PC-9 (cell line): ENCODE measurements around the gene ADCY4. TPM values are rescaled to one million over a fixed set of nuclear protein-coding genes. Genes with fewer than 3 reads are reported as not detected.

ENCODE experiments used
- BruUV-seq: library from RNA; stranded (reverse); fragments of 400-500 nt; replicated peaks from 2 replicates; lab custom pipeline; 2021; lab: Mats Ljungman, UMichigan
- CTCF ChIA-PET: fragments of 300-600 bp; sonication (Branson Sonifier 250); formaldehyde crosslinking; loops from one replicate; lab custom pipeline; 2022; ENCODE audit warnings: antibody characterized with exemption; lab: Charles Lee
- POLR2A ChIA-PET: fragments of 300-600 bp; sonication (Branson Sonifier 250); formaldehyde crosslinking; loops from one replicate; lab custom pipeline; 2022; ENCODE audit warnings: antibody characterized with exemption; ENCODE audit not compliant: unreplicated experiment; lab: Charles Lee
- DNase-seq, 2 experiments: peaks; one replicate each; pipeline versions ENCODE4 v3.0.0 to v3.0.0-alpha.2; 2015 to 2022; ENCODE audit warnings: mixed read lengths in 1 of 2
- H2AFZ ChIP-seq: fragments of 200-600 bp; sonication (generic); 2 replicates; pipeline ENCODE4 v1.8.1; 2017; ENCODE audit warnings: antibody characterized with exemption
- H3F3A ChIP-seq: fragments of 200-600 bp; sonication (generic); 2 replicates; pipeline ENCODE4 v1.8.1; 2017; ENCODE audit warnings: antibody characterized with exemption, mild to moderate bottlenecking, low read depth; ENCODE audit not compliant: insufficient read depth
- H3K27ac ChIP-seq: fragments of 200-600 bp; sonication (generic); 2 replicates; pipeline ENCODE4 v1.6.1; 2016; ENCODE audit warnings: mixed run types
- H3K27me3 ChIP-seq: fragments of 200-600 bp; sonication (generic); 2 replicates; pipeline ENCODE4 v1.6.1; 2016; ENCODE audit warnings: low read depth, mixed run types; ENCODE audit not compliant: insufficient read depth
- H3K36me3 ChIP-seq: fragments of 200-600 bp; sonication (generic); 2 replicates; pipeline ENCODE4 v1.6.1; 2016; ENCODE audit warnings: low read depth, mixed run types
- H3K4me1 ChIP-seq: fragments of 200-600 bp; sonication (generic); replicated peaks from 2 replicates; pipeline ENCODE4 v1.6.1; 2016; ENCODE audit warnings: mixed run types; ENCODE audit not compliant: insufficient read depth
- H3K4me2 ChIP-seq: fragments of 200-600 bp; sonication (generic); 2 replicates; pipeline ENCODE4 v1.6.1; 2017; ENCODE audit warnings: mixed run types
- H3K4me3 ChIP-seq: fragments of 200-600 bp; sonication (generic); 2 replicates; pipeline ENCODE4 v1.6.1; 2016; ENCODE audit warnings: mixed run types
- H3K79me2 ChIP-seq: fragments of 200-600 bp; sonication (generic); 2 replicates; pipeline ENCODE4 v1.6.1; 2017; ENCODE audit warnings: low read depth, mixed run types
- H3K9me2 ChIP-seq: fragments of 200-600 bp; sonication (generic); 2 replicates; pipeline ENCODE4 v1.8.1; 2017; ENCODE audit warnings: mild to moderate bottlenecking; ENCODE audit not compliant: insufficient read depth
- H3K9me3 ChIP-seq: fragments of 200-600 bp; sonication (generic); 2 replicates; pipeline ENCODE4 v1.8.1; 2016; ENCODE audit warnings: low read depth; ENCODE audit not compliant: insufficient read depth
- H4K20me1 ChIP-seq: fragments of 200-600 bp; sonication (generic); 2 replicates; pipeline ENCODE4 v1.8.1; 2017; ENCODE audit not compliant: insufficient read depth
- EZH2 ChIP-seq: fragments of 200-600 bp; sonication (generic); IDR thresholded peaks from 2 replicates; pipeline ENCODE4 v1.8.0; 2017; ENCODE audit warnings: antibody characterized with exemption, low read depth
- intact Hi-C: fragments of 100-400 bp; cut with micrococcal nuclease; formaldehyde crosslinking; loops from one replicate; pipeline ENCODE4 v1.10.0; 2022; ENCODE audit not compliant: unreplicated experiment
- total RNA-seq: library from RNA; stranded (reverse); gene quantifications from 2 replicates; pipeline ENCODE4 v1.2.3, GENCODE V29; 2021
- TF ChIP-seq, protein P1 (sequence below): fragments of 200-600 bp; sonication (generic); conservative IDR thresholded peaks from 2 replicates; pipeline ENCODE4 v1.6.1; 2017; ENCODE audit warnings: mixed run types, antibody characterized with exemption, mild to moderate bottlenecking, moderate library complexity

Gene ADCY4
- total RNA-seq, 1 experiment from 2014 or later, result 1.8 TPM

DNA sequence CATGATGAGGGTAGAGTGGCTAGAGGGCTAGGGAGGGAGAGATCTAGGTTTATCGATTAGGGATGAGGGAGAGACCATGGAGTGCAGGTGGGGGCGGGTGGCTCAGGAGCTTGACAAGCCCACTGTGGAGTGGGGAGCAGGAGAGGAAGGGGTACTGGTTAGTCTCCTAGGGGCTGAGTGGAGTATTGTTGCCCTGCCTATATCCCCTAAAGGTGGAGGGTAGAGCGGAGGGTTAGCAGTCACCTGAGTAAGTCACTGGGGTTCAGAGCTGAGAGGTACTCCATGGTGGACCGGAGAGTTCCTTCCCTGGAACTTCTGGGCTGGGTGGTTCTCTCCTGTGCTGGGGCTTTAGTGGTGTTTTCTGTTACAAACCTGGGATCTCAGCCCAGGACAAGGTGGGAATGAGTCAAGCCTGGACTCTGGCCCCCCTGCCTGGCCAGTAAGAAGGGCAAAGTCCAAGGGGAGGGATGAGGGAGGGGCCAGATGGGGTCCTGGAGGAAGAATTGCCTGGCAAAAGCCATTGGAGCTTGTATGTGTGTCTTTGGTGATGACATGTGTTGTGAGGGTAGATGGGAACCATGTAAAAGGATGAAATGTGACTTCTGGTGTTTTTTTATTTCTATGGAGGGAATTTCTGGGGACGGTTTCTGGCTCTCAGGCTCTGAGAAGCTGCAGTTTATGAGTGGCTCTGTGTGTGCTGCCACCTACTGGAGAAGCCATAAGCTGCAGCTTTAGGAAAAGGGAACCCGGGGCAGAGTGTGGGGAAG lies 27.1 kb downstream of the ADCY4 start, which contains the start of gene CIDEB:
CIDEB (minus strand) TSS at position 403 of the 767 bp plus-strand sequence; CDS start at position 284, 119 bp downstream.
- no TSS peak for BruUV-seq
- Histone ChIP-seq H4K20me1 (no peaks in the 10 kb centered on the region), H3K4me1 (no peaks in the 10 kb centered on the region), H2AFZ (no peak within 1 kb of the TSS), H3K9me2 (no peaks in the 10 kb centered on the region), H3K36me3 (no peaks in the 10 kb centered on the region; the same call in 1 of the 2 replicates), H3K4me2 (no peak within 1 kb of the TSS), H3K27me3 (no peaks in the 10 kb centered on the region), H3K4me3 (no peak within 1 kb of the TSS), H3F3A (no peaks in the 10 kb centered on the region), H3K27ac (no peak within 1 kb of the TSS), H3K9me3 (no peaks in the 10 kb centered on the region), H3K79me2 (no peaks in the 10 kb centered on the region)
- intact Hi-C loops, result no loop called here
- TF ChIP-seq, protein P1, sequence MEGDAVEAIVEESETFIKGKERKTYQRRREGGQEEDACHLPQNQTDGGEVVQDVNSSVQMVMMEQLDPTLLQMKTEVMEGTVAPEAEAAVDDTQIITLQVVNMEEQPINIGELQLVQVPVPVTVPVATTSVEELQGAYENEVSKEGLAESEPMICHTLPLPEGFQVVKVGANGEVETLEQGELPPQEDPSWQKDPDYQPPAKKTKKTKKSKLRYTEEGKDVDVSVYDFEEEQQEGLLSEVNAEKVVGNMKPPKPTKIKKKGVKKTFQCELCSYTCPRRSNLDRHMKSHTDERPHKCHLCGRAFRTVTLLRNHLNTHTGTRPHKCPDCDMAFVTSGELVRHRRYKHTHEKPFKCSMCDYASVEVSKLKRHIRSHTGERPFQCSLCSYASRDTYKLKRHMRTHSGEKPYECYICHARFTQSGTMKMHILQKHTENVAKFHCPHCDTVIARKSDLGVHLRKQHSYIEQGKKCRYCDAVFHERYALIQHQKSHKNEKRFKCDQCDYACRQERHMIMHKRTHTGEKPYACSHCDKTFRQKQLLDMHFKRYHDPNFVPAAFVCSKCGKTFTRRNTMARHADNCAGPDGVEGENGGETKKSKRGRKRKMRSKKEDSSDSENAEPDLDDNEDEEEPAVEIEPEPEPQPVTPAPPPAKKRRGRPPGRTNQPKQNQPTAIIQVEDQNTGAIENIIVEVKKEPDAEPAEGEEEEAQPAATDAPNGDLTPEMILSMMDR, result peak; percentile 80
- TF ChIP-seq EZH2, result no peak
- CTCF ChIA-PET, result interaction anchor here (0.6 to 1.2 kb wide), 3 partner anchors 15 to 65 kb away, joined by 5 to 21 read pairs (median 7); partner anchors contain the start of gene TINF2
- POLR2A ChIA-PET, result interaction anchor here (0.6 to 0.7 kb wide), 3 partner anchors 28 to 134 kb away, joined by 5 to 25 read pairs (median 6); no protein-coding TSS in a partner anchor
- DNase-seq, result peak in 1 of 2 experiments; percentile 50

DNA sequence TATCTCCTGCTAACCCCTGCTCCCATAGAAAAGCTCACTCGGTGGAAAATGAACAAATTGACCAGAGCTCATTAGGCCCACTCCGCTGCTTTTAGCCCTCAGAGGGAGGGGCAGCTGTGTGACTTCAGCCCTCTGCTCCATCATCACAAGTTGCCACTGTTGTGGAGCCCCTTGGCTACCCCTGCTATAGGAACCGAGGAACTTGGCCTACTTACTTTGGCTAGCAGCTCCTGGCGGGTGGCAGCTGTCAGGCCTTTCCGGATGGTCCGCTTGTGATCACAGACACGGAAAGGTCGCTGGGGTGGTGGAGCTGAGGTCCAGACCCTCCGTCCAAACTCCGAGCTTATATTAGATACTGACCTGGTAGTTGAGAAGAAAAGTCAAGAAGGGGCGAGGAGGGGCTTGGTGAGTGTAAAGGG lies 27.7 kb downstream of the ADCY4 start:
- Histone ChIP-seq H3K4me2 (no peak overlapping the region), H2AFZ (no peak overlapping the region), H3K9me3 (no peaks in the 10 kb centered on the region), H3K36me3 (no peaks in the 10 kb centered on the region; the same call in 1 of the 2 replicates), H4K20me1 (no peaks in the 10 kb centered on the region), H3K27me3 (no peaks in the 10 kb centered on the region), H3F3A (no peaks in the 10 kb centered on the region), H3K9me2 (no peaks in the 10 kb centered on the region), H3K4me3 (no peak overlapping the region), H3K27ac (no peak overlapping the region), H3K79me2 (no peaks in the 10 kb centered on the region), H3K4me1 (no peaks in the 10 kb centered on the region)
- no peak for DNase-seq
- no TSS peak for BruUV-seq
- TF ChIP-seq EZH2, result no peak
- TF ChIP-seq, protein P1, result no peak
- intact Hi-C loops, result no loop called here
- POLR2A ChIA-PET, result interaction anchor here (0.6 kb wide), 2 partner anchors 130 to 213 kb away, joined by 3 to 4 read pairs; partner anchors contain the start of gene PCK2
- CTCF ChIA-PET, result interaction anchor here (0.5 to 1.1 kb wide), 3 partner anchors 60 to 212 kb away, joined by 3 to 21 read pairs (median 4); no protein-coding TSS in a partner anchor

GRCh38 chr14:24304019-24304387 lies 30.9 kb downstream of the ADCY4 start:
- TF ChIP-seq, protein P1, result no peak
- no peak for TF ChIP-seq EZH2
- intact Hi-C loops, result no loop called here
- Histone ChIP-seq H2AFZ (no peak overlapping the region), H3K27me3 (no peaks in the 10 kb centered on the region), H3K79me2 (peaks cover 22% of the 10 kb centered on the region), H3K27ac (no peak overlapping the region), H3K4me3 (no peak overlapping the region), H3K4me1 (peaks cover 9% of the 10 kb centered on the region; the same call in 1 of the 2 replicates), H3K4me2 (no peak overlapping the region), H3K9me2 (no peaks in the 10 kb centered on the region), H4K20me1 (no peaks in the 10 kb centered on the region), H3K9me3 (no peaks in the 10 kb centered on the region), H3K36me3 (no peaks in the 10 kb centered on the region; the same call in 1 of the 2 replicates), H3F3A (no peaks in the 10 kb centered on the region)
- POLR2A ChIA-PET, result interaction anchor here (0.6 kb wide), 1 partner anchor 98 kb away, joined by 3 read pairs; no protein-coding TSS in a partner anchor
- no peak for DNase-seq
- CTCF ChIA-PET, result no interaction called here
- no TSS peak for BruUV-seq
